MM.1S (cell line): Measurements from ENCODE around the gene DHRS7B.

Source experiments
- DNase-seq: peaks from one replicate; pipeline ENCODE4 v3.0.0-alpha.2; 2015
- H2AFZ ChIP-seq: fragments of 300-600 bp; sonication (generic); 2 replicates; pipeline ENCODE4 v1.6.0; 2016; ENCODE audit warnings: antibody characterized with exemption, low read length
- H3F3A ChIP-seq: fragments of 300-600 bp; sonication (generic); 2 replicates; pipeline ENCODE4 v1.6.1; 2016; ENCODE audit warnings: mild to moderate bottlenecking, antibody characterized with exemption, low read length, moderate library complexity, mixed read lengths; ENCODE audit not compliant: insufficient read depth
- H3K27ac ChIP-seq: fragments of 300-600 bp; sonication (generic); 2 replicates; pipeline ENCODE4 v1.5.1; 2016; ENCODE audit warnings: mild to moderate bottlenecking, low read length
- H3K27me3 ChIP-seq: fragments of 300-600 bp; sonication (generic); replicated peaks from 2 replicates; pipeline ENCODE4 v1.6.0; 2016; ENCODE audit warnings: low read length; ENCODE audit not compliant: insufficient read depth
- H3K36me3 ChIP-seq: fragments of 300-600 bp; sonication (generic); replicated peaks from 2 replicates; pipeline ENCODE4 v1.6.1; 2016; ENCODE audit warnings: mild to moderate bottlenecking, low read length, mixed read lengths; ENCODE audit not compliant: insufficient read depth
- H3K4me1 ChIP-seq: fragments of 300-600 bp; sonication (generic); 2 replicates; pipeline ENCODE4 v1.6.1; 2016; ENCODE audit warnings: low read length, mixed read lengths
- H3K4me2 ChIP-seq: fragments of 300-600 bp; sonication (generic); 2 replicates; pipeline ENCODE4 v1.6.0; 2016; ENCODE audit warnings: low read depth, low read length
- H3K4me3 ChIP-seq: fragments of 300-600 bp; sonication (generic); 2 replicates; pipeline ENCODE4 v1.5.1; 2016; ENCODE audit warnings: low read length, mixed read lengths
- H3K79me2 ChIP-seq: fragments of 300-600 bp; sonication (generic); 2 replicates; pipeline ENCODE4 v1.6.1; 2016; ENCODE audit warnings: mixed run types, low read length, mixed read lengths
- H3K9ac ChIP-seq: fragments of 300-600 bp; sonication (generic); 2 replicates; pipeline ENCODE4 v1.6.1; 2016; ENCODE audit warnings: low read length, mixed read lengths
- H3K9me2 ChIP-seq: fragments of 300-600 bp; sonication (generic); replicated peaks from 2 replicates; pipeline ENCODE4 v1.6.1; 2016; ENCODE audit warnings: mild to moderate bottlenecking, low read length, mixed read lengths; ENCODE audit not compliant: insufficient read depth
- H3K9me3 ChIP-seq: fragments of 300-600 bp; sonication (generic); replicated peaks from 2 replicates; pipeline ENCODE4 v1.6.1; 2016; ENCODE audit warnings: mild to moderate bottlenecking, low read length, mixed read lengths; ENCODE audit not compliant: insufficient read depth
- H4K20me1 ChIP-seq: fragments of 300-600 bp; sonication (generic); 2 replicates; pipeline ENCODE4 v1.6.1; 2016; ENCODE audit warnings: mild to moderate bottlenecking, low read length, moderate library complexity, mixed read lengths; ENCODE audit not compliant: insufficient read depth
- CTCF ChIP-seq: fragments of 300-600 bp; sonication (generic); IDR thresholded peaks from 2 replicates; pipeline ENCODE4 v1.5.1; 2016; ENCODE audit warnings: antibody characterized with exemption, low read length, mixed read lengths
- EZH2 ChIP-seq: fragments of 300-600 bp; sonication (generic); optimal IDR thresholded peaks from 2 replicates; pipeline ENCODE3; 2017; ENCODE audit warnings: low read depth, mild to moderate bottlenecking, antibody characterized with exemption, low read length, mixed read lengths
- EZH2phosphoT487 ChIP-seq: fragments of 300-600 bp; sonication (generic); IDR thresholded peaks from 2 replicates; pipeline ENCODE4 v1.6.1; 2018; ENCODE audit warnings: antibody characterized with exemption, low read length

The DHRS7B gene

GRCh38 chr17:21094298-21094704 lies 32.5 kb upstream of the DHRS7B start:
- no peaks in the 10 kb centered on the region for H3F3A ChIP-seq
- no peaks in the 10 kb centered on the region for H4K20me1 ChIP-seq
- H3K4me1 ChIP-seq = no peaks in the 10 kb centered on the region
- TF ChIP-seq CTCF (no peak), EZH2 (no peak), EZH2phosphoT487 (no peak)
- no peak for DNase-seq
- no peak overlapping the region for H3K9ac ChIP-seq
- H3K4me2 ChIP-seq = no peak overlapping the region
- no peaks in the 10 kb centered on the region for H3K9me2 ChIP-seq
- no peak overlapping the region for H3K27ac ChIP-seq
- no peaks in the 10 kb centered on the region for H3K27me3 ChIP-seq
- H3K9me3 ChIP-seq = no peaks in the 10 kb centered on the region
- no peak overlapping the region for H2AFZ ChIP-seq
- H3K79me2 ChIP-seq = no peaks in the 10 kb centered on the region
- H3K4me3 ChIP-seq = no peak overlapping the region
- no peaks in the 10 kb centered on the region for H3K36me3 ChIP-seq

- no peak overlapping the region for H3K4me2 ChIP-seq
- H3K9ac ChIP-seq = no peak overlapping the region
- H3K27me3 ChIP-seq = no peaks in the 10 kb centered on the region
- no peaks in the 10 kb centered on the region for H3K4me1 ChIP-seq
- no peaks in the 10 kb centered on the region for H4K20me1 ChIP-seq
- no peaks in the 10 kb centered on the region for H3K36me3 ChIP-seq
- no peaks in the 10 kb centered on the region for H3K79me2 ChIP-seq
- no peaks in the 10 kb centered on the region for H3K9me3 ChIP-seq
- peaks cover 4% of the 10 kb centered on the region; the same call in 1 of the 2 replicates for H3F3A ChIP-seq
- no peaks in the 10 kb centered on the region for H3K9me2 ChIP-seq
- no peak overlapping the region for H2AFZ ChIP-seq
- no peak overlapping the region for H3K4me3 ChIP-seq
- TF ChIP-seq EZH2phosphoT487 = no peak
- no peak; the same call in 1 of the 2 replicates for TF ChIP-seq CTCF
- TF ChIP-seq EZH2 = no peak
- no peak overlapping the region for H3K27ac ChIP-seq
- DNase-seq = no peak
Observed at GRCh38 chr17:21095735-21096134, 31.0 kb upstream of the DHRS7B start.

GRCh38 chr17:21096874-21097273 lies 29.9 kb upstream of the DHRS7B start:
- no peaks in the 10 kb centered on the region for H3K27me3 ChIP-seq
- no peak for DNase-seq
- TF ChIP-seq CTCF (no peak), EZH2phosphoT487 (no peak), EZH2 (no peak)
- H3K27ac ChIP-seq = no peak overlapping the region
- no peaks in the 10 kb centered on the region for H3K9me3 ChIP-seq
- no peak overlapping the region for H3K9ac ChIP-seq
- H4K20me1 ChIP-seq = no peaks in the 10 kb centered on the region
- no peak overlapping the region for H2AFZ ChIP-seq
- no peak overlapping the region for H3K4me3 ChIP-seq
- no peaks in the 10 kb centered on the region for H3K9me2 ChIP-seq
- no peaks in the 10 kb centered on the region for H3K36me3 ChIP-seq
- no peak overlapping the region for H3K4me2 ChIP-seq
- H3K79me2 ChIP-seq = no peaks in the 10 kb centered on the region
- no peaks in the 10 kb centered on the region for H3K4me1 ChIP-seq
- peaks cover 4% of the 10 kb centered on the region; the same call in 1 of the 2 replicates for H3F3A ChIP-seq
